ENCODE data around the gene FRRS1L. TPM values are rescaled to one million over a fixed set of nuclear protein-coding genes. Genes with fewer than 3 reads are reported as not detected.

Gene FRRS1L
- total and polyA plus RNA-seq, 2 of the 13 experiments (the other 11 are each of a cell fraction or from before 2014, with no cell fraction given) = 0.02 to 0.03 TPM

DNA sequence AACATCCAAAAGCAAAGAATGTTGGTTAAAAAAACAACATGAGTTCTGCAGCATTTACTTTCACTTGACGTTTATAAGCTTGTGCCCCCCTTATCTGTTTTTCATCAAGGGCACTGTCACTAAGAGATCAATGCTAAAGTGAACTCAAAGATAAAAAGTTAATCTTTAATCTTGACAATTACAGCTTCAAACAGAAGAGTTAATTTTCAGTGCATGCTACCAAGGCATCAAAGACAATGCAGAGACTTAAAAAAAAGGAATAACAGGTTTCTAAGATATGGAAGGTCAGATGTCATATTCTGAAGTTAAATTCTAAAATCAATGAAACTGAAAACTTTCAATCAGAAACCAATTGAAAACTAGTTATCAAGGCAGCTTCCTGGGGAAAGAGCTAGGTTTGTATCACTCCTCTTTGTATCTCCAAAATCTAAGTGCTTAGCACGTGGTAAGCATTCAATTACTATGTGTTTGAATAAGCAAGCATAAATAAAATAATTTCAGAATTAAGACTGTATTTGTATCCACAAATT, 84.9 kb downstream of the FRRS1L start (continued):
- TF ChIP-seq TFE3 (CRISPR knock-in tag; IDR thresholded peaks at IDR 0.05) (peak; percentile 78), SALL1 (CRISPR knock-in tag; IDR thresholded peaks at IDR 0.05) (peak; percentile 26; the same call in 1 of the 2 replicates), TGIF2 (CRISPR knock-in tag; IDR thresholded peaks at IDR 0.05) (0 out of 2 replicates have a peak, but pooled peaks have one; percentile 53), MEIS2 (CRISPR knock-in tag; IDR thresholded peaks at IDR 0.05) (peak; percentile 84; the same call in 1 of the 2 replicates), PRPF4 (IDR thresholded peaks at IDR 0.05; ENCODE audit: low read depth, low read length, poor library complexity, severe bottlenecking) (no peak), GFI1 (CRISPR knock-in tag; IDR thresholded peaks at IDR 0.05; ENCODE audit: borderline replicate concordance) (peak; percentile 90), ZFP62 (CRISPR knock-in tag; IDR thresholded peaks at IDR 0.05) (no peak), POLR2A (IDR thresholded peaks at IDR 0.05; ENCODE audit: insufficient read depth in 1 of 2, low read depth in 2 of 2, low read length in 2 of 2) (no peak), PHF20 (CRISPR knock-in tag; IDR thresholded peaks at IDR 0.05) (no peak), ZNF816 (CRISPR knock-in tag; IDR thresholded peaks at IDR 0.05; ENCODE audit: borderline replicate concordance) (peak; percentile 77; the same call in 1 of the 2 replicates), SPEN (CRISPR knock-in tag; IDR thresholded peaks at IDR 0.05; ENCODE audit: low read depth) (no peak), ZFP36L2 (CRISPR knock-in tag; IDR thresholded peaks at IDR 0.05) (no peak), CEBPG (CRISPR knock-in tag; IDR thresholded peaks at IDR 0.05) (peak; percentile 50), ZNF652 (CRISPR knock-in tag; IDR thresholded peaks at IDR 0.05; ENCODE audit: borderline replicate concordance, low read depth) (peak; percentile 82; the same call in 1 of the 2 replicates), BCL6 (CRISPR knock-in tag; IDR thresholded peaks at IDR 0.05) (peak; percentile 94), NR2C2 (CRISPR knock-in tag; IDR thresholded peaks at IDR 0.05; ENCODE audit: borderline replicate concordance) (peak; percentile 52; the same call in 1 of the 2 replicates), ZNF788 (CRISPR knock-in tag; IDR thresholded peaks at IDR 0.05; ENCODE audit: borderline replicate concordance) (no peak), MED13 (CRISPR knock-in tag; IDR thresholded peaks at IDR 0.05) (peak; percentile 87; the same call in 1 of the 2 replicates), PBX3 (CRISPR knock-in tag; IDR thresholded peaks at IDR 0.05; ENCODE audit: borderline replicate concordance) (no peak), HES4 (CRISPR knock-in tag; IDR thresholded peaks at IDR 0.05; ENCODE audit: borderline replicate concordance) (no peak), BRD4 (CRISPR knock-in tag; IDR thresholded peaks at IDR 0.05) (no peak)
- TF ChIP-seq, protein P1, sequence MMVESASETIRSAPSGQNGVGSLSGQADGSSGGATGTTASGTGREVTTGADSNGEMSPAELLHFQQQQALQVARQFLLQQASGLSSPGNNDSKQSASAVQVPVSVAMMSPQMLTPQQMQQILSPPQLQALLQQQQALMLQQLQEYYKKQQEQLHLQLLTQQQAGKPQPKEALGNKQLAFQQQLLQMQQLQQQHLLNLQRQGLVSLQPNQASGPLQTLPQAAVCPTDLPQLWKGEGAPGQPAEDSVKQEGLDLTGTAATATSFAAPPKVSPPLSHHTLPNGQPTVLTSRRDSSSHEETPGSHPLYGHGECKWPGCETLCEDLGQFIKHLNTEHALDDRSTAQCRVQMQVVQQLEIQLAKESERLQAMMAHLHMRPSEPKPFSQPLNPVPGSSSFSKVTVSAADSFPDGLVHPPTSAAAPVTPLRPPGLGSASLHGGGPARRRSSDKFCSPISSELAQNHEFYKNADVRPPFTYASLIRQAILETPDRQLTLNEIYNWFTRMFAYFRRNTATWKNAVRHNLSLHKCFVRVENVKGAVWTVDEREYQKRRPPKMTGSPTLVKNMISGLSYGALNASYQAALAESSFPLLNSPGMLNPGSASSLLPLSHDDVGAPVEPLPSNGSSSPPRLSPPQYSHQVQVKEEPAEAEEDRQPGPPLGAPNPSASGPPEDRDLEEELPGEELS (CRISPR knock-in tag; IDR thresholded peaks at IDR 0.05) = peak; percentile 95
- TF ChIP-seq, protein P2, sequence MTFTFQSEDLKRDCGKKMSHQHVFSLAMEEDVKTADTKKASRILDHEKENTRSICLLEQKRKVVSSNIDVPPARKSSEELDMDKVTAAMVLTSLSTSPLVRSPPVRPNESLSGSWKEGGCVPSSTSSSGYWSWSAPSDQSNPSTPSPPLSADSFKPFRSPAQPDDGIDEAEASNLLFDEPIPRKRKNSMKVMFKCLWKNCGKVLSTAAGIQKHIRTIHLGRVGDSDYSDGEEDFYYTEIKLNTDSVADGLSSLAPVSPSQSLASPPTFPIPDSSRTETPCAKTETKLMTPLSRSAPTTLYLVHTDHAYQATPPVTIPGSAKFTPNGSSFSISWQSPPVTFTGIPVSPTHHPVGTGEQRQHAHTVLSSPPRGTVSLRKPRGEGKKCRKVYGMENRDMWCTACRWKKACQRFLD (CRISPR knock-in tag; IDR thresholded peaks at IDR 0.05; ENCODE audit: borderline replicate concordance) = no peak
- TF ChIP-seq, protein P3, sequence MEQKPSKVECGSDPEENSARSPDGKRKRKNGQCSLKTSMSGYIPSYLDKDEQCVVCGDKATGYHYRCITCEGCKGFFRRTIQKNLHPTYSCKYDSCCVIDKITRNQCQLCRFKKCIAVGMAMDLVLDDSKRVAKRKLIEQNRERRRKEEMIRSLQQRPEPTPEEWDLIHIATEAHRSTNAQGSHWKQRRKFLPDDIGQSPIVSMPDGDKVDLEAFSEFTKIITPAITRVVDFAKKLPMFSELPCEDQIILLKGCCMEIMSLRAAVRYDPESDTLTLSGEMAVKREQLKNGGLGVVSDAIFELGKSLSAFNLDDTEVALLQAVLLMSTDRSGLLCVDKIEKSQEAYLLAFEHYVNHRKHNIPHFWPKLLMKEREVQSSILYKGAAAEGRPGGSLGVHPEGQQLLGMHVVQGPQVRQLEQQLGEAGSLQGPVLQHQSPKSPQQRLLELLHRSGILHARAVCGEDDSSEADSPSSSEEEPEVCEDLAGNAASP (CRISPR knock-in tag; IDR thresholded peaks at IDR 0.05; ENCODE audit: borderline replicate concordance) = peak; percentile 20; the same call in 1 of the 2 replicates

All from HepG2 (cell line).